NCI-H2107 (cell line): ENCODE results near the gene CATSPERE.
A peak's percentile ranks its signal among the peaks of the same experiment; 100 is the strongest.
"Not testable (repeated sequence)": the region's sequence is repeated elsewhere in the genome, so short reads cannot be mapped to it uniquely, and the experiment has no call there.

Experiments used
- DNase-seq: peaks from one replicate; lab custom pipeline; 2025; lab: John Stamatoyannopoulos, UW

Gene CATSPERE

DNA sequence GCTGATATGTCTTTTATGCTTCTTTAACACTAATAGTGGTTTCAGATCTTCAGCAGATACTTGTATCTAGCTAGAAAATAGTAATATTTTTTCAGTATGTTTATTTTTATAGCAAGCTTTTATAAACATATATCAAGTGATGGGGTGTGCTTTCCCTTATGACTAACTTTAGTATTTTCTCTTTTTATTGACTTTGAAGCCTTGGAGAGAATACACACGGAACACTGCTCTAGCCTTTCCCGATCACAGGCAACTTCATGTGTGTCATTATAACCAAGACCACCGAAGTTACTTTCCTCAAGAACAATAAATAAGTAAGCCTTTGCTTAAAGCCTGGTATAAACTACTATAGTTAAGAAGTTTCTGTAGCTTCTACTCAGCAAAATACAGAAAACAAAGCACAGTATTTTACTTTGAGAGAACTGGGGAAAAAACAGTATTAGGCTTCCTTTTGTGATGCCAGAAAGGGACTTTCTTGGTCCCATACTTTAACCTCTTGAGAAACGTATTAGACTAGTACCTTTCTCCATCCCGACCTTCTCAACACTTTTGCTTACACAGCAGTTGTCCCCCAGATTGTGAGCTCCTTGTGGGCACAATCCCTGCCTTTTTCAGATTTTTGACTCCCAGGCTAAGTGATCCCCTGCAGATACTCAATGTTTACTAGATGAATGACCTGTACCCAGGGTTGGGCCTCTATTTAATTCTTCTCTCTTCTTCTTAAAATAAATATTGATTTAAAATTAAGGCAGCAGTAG lies 12.6 kb upstream of the CATSPERE start:
- no peak for DNase-seq

DNA sequence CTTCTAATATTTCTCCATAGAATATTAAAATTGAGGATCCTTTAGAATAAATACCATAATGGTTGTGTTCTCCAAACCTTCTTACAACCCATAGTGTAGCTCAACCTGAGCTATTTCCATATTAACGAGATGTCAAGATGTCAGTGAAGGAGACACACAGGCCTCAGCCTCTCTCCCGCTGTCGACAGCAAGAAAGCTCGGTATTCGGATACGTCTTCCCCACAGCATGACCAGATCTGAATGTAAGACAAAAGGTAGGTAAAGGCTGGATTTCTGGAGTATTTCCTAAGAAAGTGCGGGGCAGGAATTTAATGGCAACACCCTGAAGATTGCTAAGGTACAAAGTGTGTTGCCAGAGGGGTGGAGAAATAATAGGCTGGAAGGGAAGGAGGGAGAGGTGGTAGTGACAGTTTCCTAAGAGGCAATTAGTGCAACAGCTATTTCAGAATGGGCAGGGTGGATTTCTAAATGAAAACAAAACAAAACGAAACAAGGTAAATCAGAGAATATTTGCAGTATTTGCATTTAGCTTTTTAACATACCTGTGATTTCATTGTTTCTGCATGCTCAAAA lies 11.1 kb upstream of the CATSPERE start:
- no peak for DNase-seq

DNA sequence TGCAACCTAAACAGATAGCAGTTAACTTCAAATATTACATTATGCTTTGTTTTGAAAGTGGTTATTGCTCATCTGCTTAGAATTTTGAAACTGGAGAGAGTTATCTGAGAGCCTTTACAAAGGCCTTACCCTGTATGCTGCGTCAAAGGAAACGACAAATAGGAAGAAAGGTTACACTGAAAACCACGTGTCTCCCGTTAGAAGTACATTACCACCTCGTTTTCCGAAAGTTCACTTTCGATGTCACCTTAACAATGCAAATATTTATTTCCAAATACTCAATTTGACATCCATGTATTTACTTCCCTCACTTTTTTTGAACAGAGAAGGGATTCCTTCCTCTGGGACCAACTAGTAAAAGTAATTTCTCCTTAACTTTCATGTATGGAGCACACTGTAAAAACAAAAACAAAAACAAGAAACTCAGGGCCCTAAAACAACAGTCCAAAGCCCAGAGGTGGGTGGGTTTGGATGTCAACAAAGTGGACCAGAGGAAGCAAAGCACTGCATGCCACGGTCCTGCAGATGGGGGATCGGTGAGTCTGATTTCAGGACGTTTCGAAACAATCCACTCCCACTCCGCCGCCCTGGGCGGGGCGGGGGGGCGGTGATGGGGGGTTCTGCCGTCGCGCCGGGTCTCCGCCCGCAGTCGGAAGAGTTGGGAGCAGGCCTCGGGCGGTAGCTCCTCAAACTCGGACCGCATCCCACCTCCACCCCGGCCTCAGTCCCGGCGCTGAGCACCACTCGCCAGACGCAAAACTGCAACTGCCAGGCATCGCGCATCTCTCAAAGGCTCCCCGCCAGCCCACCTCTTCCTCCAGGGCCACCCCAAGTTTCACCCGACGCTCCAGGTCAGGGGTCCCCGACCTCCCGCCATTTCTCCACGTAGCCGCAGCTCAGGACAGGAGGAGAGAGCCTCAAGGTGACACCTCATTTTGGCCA lies 10.2 kb upstream of the CATSPERE start:
- DNase-seq: peak; percentile 10

DNA sequence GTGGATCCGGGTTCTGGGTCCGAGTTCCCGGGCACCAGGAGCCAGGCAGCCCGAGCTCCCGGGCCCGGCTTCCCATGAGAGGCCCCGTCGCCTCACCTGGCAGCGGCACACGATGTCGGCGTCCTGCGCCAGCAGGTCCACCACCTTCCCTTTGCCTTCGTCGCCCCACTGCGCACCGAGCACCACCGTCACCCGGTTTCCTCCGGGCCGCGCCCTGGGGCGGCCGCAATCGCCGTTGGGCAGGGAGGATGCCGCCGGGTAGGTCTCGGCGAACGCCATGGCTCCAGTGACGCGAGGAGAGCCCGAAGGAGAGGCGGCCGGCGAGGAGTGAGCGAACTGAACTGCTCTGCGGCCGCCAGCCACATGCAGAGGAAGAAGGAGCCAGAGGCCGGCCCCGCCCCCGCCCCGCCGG lies 9.5 kb upstream of the CATSPERE start, which contains the start of gene ADSS2:
Gene ADSS2 (minus strand): TSS at position 371 of the 412 bp plus-strand sequence. CDS start 92 bp downstream, at position 279.
- no peak for DNase-seq

DNA sequence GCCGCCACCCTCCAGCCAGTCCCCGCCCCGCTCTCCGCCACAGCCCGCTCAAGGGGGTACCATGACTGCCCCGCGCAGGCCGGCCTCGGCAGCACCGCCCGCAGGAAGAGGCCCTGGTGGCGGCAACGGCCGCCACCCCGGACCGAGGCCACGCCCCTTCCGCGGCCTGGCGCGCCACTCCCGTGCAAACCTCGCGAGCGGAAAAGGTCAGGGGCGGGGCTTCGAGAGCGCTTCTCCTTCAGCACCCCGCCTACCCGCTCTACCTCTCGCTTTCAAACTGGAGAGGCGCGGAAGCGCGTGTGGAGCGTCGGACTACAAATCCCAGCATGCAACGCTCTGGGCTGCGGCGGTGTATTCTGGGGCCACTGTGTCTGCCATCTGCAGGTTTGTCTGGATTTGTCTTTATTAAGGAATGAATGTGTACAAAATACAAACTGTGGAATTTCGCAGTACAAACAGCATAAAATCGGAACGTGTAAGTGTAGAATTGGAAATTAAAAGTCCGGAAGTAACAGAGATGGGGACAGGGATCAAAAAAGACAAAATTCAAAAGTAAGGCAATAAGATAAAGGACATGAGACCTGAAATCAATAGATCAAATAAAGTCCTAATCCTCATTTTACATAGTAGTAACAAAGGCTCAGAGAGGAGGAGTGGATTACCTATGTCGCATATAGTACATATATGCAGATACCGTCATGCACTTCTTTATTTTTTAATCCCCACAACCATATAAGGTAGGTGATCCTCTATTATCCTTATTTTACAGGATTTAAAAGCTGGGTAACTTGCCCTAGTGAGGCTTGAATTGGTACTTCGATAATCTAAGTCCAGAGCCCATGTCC lies 8.9 kb upstream of the CATSPERE start:
- peak; percentile 99 for DNase-seq

DNA sequence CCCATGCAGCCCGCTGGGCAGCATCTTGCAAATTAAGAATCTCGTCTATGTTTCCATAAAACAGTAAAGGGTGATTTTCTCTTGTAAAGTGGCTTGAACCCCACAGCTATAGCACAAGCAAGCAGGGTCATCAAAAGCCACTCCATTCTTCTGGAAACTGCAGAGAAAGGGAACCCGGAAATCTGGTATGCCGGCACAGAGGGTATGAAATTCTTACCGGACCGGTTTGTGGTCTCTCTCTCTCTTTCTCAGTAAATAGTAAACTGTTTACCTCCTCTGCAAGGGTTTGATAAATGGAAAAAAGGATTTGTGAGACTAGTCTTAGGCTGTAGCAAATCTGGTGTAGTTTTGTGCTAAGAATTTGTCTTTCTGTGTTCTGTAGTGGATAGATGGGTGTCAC lies 6.7 kb upstream of the CATSPERE start:
- DNase-seq: no peak

DNA sequence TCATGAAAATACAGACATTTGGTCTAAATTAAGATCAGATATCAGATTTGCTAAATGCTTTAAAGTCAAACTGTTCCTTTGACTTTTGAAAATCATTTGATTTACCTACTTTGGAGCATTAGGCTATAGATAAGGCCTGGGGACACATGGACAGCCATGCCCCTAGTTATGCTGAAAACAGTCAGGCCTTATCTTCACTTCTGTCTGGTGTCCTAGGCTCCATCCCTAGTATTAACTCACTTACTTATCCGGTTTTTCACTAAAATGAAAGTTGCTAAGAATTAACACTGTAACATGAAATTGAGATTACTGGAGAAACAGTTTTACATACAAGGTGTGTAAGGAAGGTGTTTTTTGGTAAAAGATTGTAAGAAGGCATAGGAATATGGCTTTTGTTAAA lies 4.5 kb upstream of the CATSPERE start:
- no peak for DNase-seq

DNA sequence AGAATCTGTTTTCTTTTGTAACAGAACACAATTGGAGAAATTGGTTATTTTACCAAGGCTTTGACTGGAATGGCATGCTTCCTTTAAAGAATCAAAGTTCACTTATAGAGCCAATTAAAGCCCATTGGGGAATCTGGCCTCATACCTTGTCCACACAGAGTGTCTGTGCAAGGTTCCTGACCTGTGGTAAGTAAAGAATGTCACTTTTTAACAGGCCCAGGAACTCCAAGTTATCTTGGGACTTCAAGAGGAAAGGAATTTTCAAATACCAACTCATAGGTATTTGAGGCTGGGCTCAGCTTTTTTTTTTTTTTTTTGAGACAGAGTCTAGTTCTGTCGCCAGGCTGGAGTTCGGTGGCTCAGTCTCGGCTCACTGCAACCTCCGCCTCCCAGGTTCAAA lies 2.3 kb upstream of the CATSPERE start:
- DNase-seq: no peak

DNA sequence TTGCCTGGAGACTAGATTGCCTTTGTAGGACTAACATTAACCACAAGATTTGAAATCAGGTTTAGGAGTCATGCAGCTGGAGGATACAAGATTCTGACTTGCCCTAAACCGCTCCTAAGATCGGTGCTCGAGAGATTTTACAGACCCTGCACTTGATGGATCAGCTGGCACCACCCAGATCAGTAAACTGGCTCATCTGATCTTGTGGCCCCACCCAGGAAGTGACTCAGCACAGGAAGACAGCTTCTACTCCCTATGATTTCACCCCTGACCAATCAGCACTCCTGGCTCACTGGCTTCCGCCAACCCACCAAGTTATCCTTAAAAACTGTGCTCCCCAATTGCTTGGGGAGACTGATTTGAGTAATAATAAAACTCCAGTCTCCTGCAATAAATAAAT lies 876 bp upstream of the CATSPERE start:
- DNase-seq: no peak

DNA sequence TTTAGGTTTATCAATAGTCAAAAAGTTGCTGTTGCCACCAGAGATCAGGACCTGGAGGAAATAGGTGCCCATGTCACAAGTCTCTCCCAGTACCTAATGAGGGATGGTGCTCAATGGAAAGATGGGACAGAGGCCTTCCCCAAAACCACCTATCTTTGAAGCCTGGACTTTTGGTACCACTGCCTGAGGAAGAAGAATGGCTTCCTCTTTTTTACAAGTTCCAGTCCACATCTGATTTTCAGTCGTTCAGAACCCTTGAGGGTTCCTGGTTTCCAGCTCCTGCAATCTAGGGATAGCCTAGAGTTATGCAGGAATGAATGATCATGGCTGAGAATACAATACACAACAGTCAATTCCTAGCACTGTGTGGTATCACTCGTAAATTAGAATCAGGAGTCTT lies 5.7 kb downstream of the CATSPERE start:
- no peak for DNase-seq

DNA sequence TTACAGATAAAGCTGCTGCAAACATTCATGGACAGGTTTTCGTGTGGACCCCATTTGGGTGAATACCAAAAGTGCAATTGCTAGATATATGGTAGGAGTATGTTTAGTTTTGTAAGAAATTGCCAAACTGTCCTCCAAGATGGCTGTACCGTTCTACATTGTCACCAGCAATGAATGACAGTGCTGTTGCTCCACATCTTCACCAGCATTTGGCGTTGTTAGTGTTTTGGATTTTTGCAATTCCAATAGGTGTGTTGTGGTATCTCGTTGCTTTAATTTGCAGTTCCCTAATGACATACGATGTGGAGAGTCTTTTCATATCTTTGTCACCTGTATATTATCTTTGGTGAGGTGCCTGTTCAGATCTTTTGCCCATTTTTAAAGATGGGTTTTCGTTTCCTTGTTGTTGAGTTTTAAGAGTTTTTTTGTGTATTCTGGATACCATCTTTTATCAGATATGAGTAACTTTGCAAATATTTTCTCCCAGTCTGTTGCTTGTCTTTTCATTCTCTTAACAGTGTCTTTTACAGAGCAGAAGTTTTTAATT lies 12.1 kb downstream of the CATSPERE start:
- no peak for DNase-seq

DNA sequence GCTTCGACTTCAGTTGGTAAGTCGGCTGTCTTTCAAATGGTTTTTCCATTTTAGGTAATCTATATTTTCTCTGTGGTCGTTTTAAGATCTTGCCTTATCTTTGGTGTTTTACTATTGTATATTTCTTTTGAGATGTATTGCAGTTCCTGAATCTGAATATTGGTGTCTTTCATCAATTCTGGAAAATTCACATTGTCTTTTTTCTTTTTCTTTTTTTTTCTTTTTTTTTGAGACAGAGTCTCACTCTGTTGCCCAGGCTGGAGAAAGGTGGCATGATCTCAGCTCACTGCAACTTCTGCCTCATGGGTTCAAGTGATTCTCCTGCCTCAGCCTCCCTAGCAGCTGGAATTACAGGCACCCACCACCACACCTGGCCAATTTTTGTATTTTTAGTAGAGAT lies 23.9 kb downstream of the CATSPERE start:
- DNase-seq: not testable (repeated sequence)

DNA sequence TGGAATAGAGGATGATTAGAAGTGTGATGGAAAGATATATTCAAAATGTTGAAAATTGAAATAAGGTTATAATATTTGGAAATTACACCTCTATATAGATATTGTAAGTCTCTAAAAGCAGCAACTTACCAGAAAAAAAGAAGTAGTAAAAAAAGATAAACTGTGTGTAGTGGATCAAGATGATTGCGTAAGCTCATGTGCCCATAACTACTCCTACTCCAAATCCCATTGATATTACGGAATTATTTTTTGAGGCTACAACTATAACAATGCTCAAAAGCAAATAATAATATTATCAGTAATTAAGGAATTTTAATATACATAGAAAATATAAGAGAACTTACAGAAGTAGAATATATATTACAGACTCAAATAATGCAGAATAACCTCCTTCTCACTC lies 33.6 kb downstream of the CATSPERE start:
- no peak for DNase-seq

DNA sequence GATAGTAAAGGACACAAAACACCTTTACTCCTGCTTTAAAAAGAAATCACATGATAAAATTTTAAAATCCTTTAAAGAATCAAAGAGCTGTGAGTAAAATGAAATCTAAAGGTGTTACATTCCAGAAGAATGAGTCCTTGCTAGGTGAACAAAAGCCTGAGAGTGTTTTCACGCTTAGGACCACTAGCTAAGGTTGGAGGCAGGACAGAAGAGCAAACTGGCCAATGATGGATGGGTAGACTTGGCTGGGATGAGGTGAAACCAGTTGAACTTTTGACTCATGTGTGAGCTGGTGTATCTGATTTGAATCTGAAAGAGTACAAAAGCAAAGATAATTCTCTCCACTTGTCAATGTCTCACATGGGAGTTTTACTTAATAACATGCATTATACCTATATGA lies 35.1 kb downstream of the CATSPERE start:
- DNase-seq: no peak

DNA sequence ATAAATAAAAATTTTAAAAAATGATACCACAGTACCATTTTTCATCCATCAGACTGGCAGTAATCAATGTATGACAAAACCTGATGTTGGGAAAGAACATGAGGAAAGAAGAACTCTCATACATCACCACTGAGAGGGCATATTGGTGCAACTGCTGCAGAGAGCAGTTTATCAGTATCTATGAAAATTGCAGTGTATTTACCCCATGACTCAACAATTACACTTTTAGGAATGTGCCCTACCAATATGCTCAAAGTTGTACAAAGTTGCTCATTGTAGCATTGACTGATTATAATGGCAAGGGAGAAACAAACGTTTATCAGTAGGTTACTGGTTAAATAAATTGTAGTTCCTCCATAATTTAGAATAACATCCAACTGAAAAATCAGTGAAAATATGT lies 36.7 kb downstream of the CATSPERE start:
- no peak for DNase-seq

DNA sequence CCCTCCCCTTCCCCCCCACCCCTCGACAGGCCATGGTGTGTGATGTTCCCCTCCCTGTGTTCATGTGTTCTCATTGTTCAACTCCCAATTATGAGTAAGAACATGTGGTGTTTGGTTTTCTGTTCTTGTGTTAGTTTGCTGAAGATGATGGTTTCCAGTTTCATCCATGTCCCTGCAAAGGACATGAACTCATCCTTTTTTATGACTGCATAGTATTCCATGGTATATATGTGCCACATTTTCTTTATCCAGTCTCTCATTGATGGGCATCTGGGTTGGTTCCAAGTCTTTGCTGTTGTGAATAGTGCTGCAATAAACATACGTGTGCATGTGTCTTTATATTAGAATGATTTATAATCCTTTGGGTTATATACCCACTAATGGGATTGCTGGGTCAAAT lies 38.4 kb downstream of the CATSPERE start:
- not testable (repeated sequence) for DNase-seq

DNA sequence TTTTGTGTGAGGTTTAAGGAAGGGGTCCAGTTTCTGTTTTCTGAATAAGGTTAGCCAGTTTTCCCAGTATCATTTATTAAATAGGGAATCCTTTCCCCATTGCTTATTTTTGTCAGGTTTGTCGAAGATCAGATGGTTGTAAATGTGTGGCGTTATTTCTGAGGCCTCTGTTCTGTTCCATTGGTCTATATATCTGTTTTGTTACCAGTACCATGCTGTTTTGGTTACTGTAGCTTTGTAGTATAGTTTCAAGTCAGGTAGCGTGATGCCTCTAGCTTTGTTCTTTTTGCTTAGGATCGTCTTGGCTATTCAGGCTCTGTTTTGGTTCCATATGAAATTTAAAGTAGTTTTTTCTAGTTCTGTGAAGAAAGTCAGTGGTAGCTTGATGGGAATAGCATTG lies 39.4 kb downstream of the CATSPERE start:
- not testable (repeated sequence) for DNase-seq

DNA sequence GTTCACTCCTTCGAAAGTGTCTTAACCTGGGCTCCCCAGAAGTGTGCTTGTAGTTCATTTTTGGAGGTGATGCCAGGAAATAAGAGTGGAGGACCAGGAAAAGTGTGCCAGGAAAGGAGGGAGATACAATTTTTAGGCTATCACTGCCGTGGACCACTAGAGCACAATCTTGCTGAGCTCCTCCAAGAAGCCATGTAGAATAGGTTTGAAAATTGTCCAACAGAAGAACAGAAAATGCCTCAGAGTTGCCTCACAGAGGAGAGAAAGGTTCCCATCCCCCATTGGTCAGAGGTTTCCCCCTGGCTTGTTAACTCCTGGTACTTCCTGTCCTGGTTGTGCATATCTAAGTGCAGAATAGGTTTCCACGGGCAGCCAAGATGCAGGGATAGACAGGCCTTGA lies 41.6 kb downstream of the CATSPERE start:
- no peak for DNase-seq

DNA sequence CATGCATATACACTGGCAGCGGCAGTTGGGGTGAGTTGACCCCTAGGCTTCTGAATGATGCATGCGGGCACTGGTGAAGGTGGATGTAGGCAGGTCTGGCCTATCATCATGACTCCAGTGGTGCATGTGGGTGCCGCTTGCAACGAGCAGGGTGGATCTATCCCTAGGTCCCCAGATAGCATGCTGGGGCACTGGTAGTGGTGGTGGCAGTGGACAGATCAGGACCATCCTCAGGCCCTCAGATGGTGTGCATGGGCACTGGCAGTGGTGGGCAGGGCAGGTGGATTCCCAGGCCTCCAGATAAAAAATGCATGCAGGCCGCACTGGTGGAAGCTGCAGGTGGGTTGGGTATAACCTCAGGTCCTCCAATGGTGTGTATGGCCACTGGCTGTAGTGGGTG lies 52.4 kb downstream of the CATSPERE start:
- DNase-seq: no peak

DNA sequence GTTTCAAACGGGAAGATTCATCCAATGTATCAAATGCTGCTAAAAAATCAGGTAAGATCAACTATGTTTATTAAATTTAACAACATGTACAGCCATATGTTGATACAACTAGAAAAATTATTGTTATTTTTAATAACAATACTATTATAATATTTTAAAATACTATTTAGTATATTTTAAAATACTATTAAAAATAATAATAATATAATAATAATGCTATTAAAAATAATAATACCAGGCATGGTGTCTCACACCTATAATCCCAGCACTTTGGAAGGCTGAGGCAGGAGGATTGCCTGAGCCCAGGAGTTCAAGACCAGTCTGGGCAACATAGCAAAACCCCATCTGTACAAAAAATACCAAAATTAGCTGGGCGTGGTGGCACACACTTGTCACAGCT lies 54.6 kb downstream of the CATSPERE start:
- no peak for DNase-seq

DNA sequence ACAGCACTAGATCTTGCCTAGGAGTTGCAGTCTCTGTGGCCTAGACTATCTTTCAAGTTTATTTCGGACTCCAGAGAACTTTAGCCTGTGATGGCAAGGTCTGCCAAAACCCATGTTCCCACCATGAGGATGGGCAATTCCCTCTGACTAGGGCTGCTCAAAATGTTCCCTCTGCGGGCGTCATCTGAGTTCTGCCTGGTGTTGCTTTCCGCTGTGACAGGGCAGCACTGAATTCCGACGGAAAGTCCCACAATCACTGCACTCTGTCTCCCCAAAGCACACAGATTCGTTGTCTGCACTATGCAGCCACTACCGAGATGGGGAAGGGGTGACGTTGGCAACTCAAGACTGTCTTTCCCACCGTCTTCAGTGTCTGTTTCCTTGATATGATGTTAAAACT lies 75.2 kb downstream of the CATSPERE start:
- DNase-seq: no peak

DNA sequence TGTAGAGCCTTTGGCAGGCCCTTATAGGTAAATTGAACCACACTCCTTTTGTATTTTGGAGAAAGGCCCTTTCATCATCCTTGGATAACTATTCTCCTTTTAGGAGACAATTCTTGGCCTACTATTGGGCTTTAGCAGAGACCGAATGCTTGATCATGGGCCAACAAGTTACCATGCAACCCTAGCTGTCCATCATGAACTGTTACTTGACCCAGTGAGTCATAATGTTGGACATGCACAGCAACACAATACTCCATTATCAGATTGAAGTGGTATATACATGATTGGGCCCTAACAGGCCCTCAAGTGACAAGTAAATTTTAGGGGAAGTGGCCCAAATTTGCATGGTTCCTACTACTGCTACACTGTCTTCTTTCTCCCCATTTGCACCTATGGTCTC lies 84.4 kb downstream of the CATSPERE start:
- no peak for DNase-seq
